Measurements from ENCODE around the gene B3GNT3. TPM values are rescaled to one million over a fixed set of nuclear protein-coding genes. Genes with fewer than 3 reads are reported as not detected.

The B3GNT3 gene
- total RNA-seq, 1 experiment from 2014 or later, result 2.8 TPM

DNA sequence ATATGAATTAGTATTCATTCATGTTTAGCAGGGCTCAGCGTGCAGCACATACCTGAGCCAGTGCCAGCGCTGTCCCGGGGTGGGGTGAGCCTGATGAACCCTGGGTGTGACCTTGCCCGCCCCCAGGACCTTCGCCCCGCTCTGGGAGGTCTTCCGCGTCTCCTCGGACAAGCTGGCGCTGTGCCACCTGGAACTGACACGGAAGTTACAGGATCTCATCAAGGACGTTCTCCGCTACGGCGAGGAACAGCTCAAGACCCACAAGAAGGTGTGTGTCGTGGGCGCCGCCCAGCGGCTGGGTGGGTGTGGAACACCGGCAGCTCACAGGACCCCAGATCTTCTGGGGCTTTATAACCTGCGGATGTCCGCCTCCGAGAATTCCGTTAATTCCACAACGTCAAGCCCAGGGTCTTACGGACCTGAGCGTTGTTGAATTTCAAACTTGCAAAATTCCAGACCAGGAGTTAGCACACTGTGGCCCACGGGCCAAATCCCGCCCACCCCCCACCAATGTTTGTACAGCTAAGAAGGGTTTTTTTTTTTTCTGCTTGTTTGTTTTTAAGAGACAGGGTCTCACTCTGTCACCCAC is 28.3 kb upstream of the B3GNT3 start:
- intact Hi-C loops (cut with micrococcal nuclease; ENCODE audit: unreplicated experiment), result loop anchor here (1.0 to 5.0 kb wide), 2 partner anchors 89 kb away; no protein-coding TSS in a partner anchor
- no TSS peak for BruUV-seq (replicated peaks)
- no peaks in the 10 kb centered on the region for H3K36me3 Mint-ChIP-seq (ENCODE audit: insufficient read depth, unreplicated experiment)
- no peak overlapping the region for H3K27ac Mint-ChIP-seq (ENCODE audit: unreplicated experiment)
- H3K4me1 Mint-ChIP-seq (ENCODE audit: low read depth, unreplicated experiment), result no peaks in the 10 kb centered on the region
- ChIA-PET POLR2A (interaction anchor here (0.5 to 0.9 kb wide), 2 partner anchors 93 to 100 kb away, joined by 5 to 6 read pairs; partner anchors contain the start of gene RPL18A), CTCF (interaction anchor here (0.6 to 1.7 kb wide), 23 partner anchors 8 to 633 kb away, joined by 3 to 20 read pairs (median 5); partner anchors contain the start of genes CCDC124, MAP1S, MVB12A and RPL18A)
- Histone ChIP-seq H3K9me3 (no peaks in the 10 kb centered on the region), H3K4me1 (no peaks in the 10 kb centered on the region), H3K27me3 (replicated peaks; ENCODE audit: control insufficient read depth, insufficient read depth, low read length) (no peaks in the 10 kb centered on the region), H3K4me3 (ENCODE audit: low read depth, low read length) (peak overlapping the region; percentile 28), H3K36me3 (ENCODE audit: control insufficient read depth, insufficient read depth, low read length) (no peaks in the 10 kb centered on the region)
- H3K4me3 Mint-ChIP-seq (ENCODE audit: unreplicated experiment), result peak overlapping the region; percentile 73
- DNase-seq, result peak; percentile 86 to 88
- H3K27me3 Mint-ChIP-seq (ENCODE audit: insufficient read depth, unreplicated experiment), result no peaks in the 10 kb centered on the region
- TF ChIP-seq, protein P1, sequence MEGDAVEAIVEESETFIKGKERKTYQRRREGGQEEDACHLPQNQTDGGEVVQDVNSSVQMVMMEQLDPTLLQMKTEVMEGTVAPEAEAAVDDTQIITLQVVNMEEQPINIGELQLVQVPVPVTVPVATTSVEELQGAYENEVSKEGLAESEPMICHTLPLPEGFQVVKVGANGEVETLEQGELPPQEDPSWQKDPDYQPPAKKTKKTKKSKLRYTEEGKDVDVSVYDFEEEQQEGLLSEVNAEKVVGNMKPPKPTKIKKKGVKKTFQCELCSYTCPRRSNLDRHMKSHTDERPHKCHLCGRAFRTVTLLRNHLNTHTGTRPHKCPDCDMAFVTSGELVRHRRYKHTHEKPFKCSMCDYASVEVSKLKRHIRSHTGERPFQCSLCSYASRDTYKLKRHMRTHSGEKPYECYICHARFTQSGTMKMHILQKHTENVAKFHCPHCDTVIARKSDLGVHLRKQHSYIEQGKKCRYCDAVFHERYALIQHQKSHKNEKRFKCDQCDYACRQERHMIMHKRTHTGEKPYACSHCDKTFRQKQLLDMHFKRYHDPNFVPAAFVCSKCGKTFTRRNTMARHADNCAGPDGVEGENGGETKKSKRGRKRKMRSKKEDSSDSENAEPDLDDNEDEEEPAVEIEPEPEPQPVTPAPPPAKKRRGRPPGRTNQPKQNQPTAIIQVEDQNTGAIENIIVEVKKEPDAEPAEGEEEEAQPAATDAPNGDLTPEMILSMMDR (IDR thresholded peaks at IDR 0.05; ENCODE audit: insufficient read depth in 1 of 2, low read depth in 1 of 2, low read length in 1 of 2, severe bottlenecking in 1 of 2, unreplicated experiment in 1 of 2), result peak; percentile 69 to 90
- no peaks in the 10 kb centered on the region for H3K9me3 Mint-ChIP-seq (ENCODE audit: unreplicated experiment)

DNA sequence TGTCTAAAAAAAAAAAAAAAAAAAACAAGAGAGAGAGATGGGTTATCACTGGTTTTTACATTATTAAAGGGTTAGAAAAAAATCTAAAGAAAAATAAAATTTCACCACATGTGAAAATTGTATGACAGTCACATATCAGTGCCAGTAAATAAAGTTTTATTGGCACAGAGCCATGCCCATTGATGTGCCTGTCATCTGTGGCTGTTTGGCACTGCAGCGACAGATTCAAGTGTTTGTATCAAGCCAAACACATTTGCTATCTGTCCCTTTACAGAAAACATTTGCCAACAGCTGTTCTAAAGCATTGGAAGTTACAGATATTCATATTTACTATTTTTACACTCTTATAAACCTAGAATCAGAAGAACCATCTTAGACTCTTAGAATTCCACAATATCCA is 27.4 kb upstream of the B3GNT3 start:
- POLR2A ChIA-PET, result no interaction called here
- BruUV-seq (replicated peaks), result no TSS peak
- Mint-ChIP-seq H3K4me1 (ENCODE audit: low read depth, unreplicated experiment) (no peaks in the 10 kb centered on the region), H3K4me3 (ENCODE audit: unreplicated experiment) (no peak overlapping the region), H3K27me3 (ENCODE audit: insufficient read depth, unreplicated experiment) (no peaks in the 10 kb centered on the region), H3K36me3 (ENCODE audit: insufficient read depth, unreplicated experiment) (no peaks in the 10 kb centered on the region), H3K27ac (ENCODE audit: unreplicated experiment) (no peak overlapping the region), H3K9me3 (ENCODE audit: unreplicated experiment) (no peaks in the 10 kb centered on the region)
- intact Hi-C loops (cut with micrococcal nuclease; ENCODE audit: unreplicated experiment), result loop anchor here (5.0 kb wide), 1 partner anchor 90 kb away; no protein-coding TSS in a partner anchor
- no peaks in the 10 kb centered on the region for H3K36me3 ChIP-seq (ENCODE audit: control insufficient read depth, insufficient read depth, low read length)
- H3K4me3 ChIP-seq (ENCODE audit: low read depth, low read length), result no peak overlapping the region
- CTCF ChIA-PET, result interaction anchor here (0.6 to 1.7 kb wide), 3 partner anchors 89 to 164 kb away, joined by 3 to 20 read pairs (median 3); no protein-coding TSS in a partner anchor
- H3K4me1 ChIP-seq, result no peaks in the 10 kb centered on the region
- no peaks in the 10 kb centered on the region for H3K9me3 ChIP-seq
- DNase-seq, result no peak
- H3K27me3 ChIP-seq (replicated peaks; ENCODE audit: control insufficient read depth, insufficient read depth, low read length), result no peaks in the 10 kb centered on the region
- TF ChIP-seq, protein P1 (IDR thresholded peaks at IDR 0.05; ENCODE audit: insufficient read depth in 1 of 2, low read depth in 1 of 2, low read length in 1 of 2, severe bottlenecking in 1 of 2, unreplicated experiment in 1 of 2), result no peak

DNA sequence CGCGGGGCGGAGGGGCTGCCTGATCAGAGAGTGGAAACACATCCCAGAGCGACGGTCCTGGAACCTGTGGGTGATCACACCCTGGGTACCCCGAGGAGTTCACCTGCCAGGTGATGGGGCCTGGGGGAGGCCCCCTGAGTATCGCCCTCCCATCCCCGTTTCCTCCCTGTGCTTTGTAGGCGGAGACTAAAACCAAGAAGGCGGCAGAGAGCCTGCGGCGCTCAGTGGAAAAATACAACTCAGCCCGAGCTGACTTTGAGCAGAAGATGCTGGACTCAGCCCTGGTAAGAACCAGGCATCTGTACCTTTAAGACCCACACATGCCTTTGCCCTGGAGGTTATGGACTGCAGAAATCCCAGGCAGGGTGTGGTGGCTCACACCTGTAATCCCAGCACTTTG is 24.3 kb upstream of the B3GNT3 start:
- Histone ChIP-seq H3K9me3 (no peaks in the 10 kb centered on the region), H3K27me3 (replicated peaks; ENCODE audit: control insufficient read depth, insufficient read depth, low read length) (no peaks in the 10 kb centered on the region), H3K4me3 (ENCODE audit: low read depth, low read length) (no peak overlapping the region), H3K4me1 (no peaks in the 10 kb centered on the region), H3K36me3 (ENCODE audit: control insufficient read depth, insufficient read depth, low read length) (no peaks in the 10 kb centered on the region)
- no peaks in the 10 kb centered on the region for H3K36me3 Mint-ChIP-seq (ENCODE audit: insufficient read depth, unreplicated experiment)
- no peak overlapping the region for H3K4me3 Mint-ChIP-seq (ENCODE audit: unreplicated experiment)
- H3K4me1 Mint-ChIP-seq (ENCODE audit: low read depth, unreplicated experiment), result no peaks in the 10 kb centered on the region
- no peaks in the 10 kb centered on the region for H3K9me3 Mint-ChIP-seq (ENCODE audit: unreplicated experiment)
- TF ChIP-seq, protein P1 (IDR thresholded peaks at IDR 0.05; ENCODE audit: insufficient read depth in 1 of 2, low read depth in 1 of 2, low read length in 1 of 2, severe bottlenecking in 1 of 2, unreplicated experiment in 1 of 2), result no peak
- BruUV-seq (replicated peaks), result no TSS peak
- H3K27ac Mint-ChIP-seq (ENCODE audit: unreplicated experiment), result no peak overlapping the region
- no peaks in the 10 kb centered on the region for H3K27me3 Mint-ChIP-seq (ENCODE audit: insufficient read depth, unreplicated experiment)
- intact Hi-C loops (cut with micrococcal nuclease; ENCODE audit: unreplicated experiment), result no loop called here
- ChIA-PET CTCF (no interaction called here), POLR2A (no interaction called here)
- no peak for DNase-seq

All from Caco-2 (cell line).